ENCODE measurements around the gene CIB4. TPM values are rescaled to one million over a fixed set of nuclear protein-coding genes. Genes with fewer than 3 reads are reported as not detected.

Gene CIB4
- total RNA-seq = not detected

- DNase-seq (ENCODE audit: low spot score) = peak; percentile 39
Observed at GRCh38 chr2:26640781-26641564, at the start of gene CIB4. CIB4 (minus strand) TSS chr2:26641366; CDS start chr2:26641314, 52 bp downstream.

DNA sequence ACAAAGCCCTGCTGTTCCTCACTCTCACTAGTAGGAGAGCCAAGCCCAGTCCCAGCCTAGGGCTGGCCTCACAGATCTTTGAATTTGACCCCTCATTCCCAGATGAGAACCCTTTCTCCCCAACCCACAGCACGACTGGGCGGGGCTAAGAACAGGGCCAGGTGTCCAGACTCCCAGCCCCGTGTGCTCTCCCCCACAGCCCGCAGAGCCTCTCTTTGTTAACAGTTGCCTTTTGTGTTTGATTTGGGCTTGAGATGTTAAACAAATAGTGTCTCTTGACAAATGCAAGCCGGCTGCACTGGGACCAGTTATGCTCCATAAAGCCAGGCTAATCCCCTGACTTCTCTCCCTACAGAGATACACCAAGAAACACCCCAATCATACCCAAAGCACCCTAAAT lies 46.6 kb upstream of the CIB4 start:
- no peak for DNase-seq (ENCODE audit: low spot score)

DNA sequence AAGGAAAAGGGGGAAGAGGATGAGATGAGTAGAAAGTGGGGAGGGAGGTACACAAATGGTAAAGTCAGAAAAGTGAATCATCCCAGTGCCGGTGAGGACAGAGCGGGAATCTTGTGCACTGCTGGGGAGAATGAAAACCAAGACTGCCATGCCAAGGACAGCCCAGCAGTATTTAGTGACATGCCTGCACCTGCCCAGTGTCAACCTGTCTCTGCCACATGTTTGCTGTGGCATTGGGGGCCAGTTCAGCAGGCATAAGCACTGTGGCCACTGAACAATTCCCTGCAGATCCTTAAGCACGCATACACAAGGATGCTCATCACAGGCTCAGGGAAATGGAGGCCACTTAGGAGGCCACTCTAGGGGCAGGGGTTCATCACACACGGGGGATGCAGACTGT lies 46.2 kb upstream of the CIB4 start:
- no peak for DNase-seq (ENCODE audit: low spot score)

- DNase-seq (ENCODE audit: low spot score) = no peak
Observed at GRCh38 chr2:26685989-26686839, 45.0 kb upstream of the CIB4 start.

DNA sequence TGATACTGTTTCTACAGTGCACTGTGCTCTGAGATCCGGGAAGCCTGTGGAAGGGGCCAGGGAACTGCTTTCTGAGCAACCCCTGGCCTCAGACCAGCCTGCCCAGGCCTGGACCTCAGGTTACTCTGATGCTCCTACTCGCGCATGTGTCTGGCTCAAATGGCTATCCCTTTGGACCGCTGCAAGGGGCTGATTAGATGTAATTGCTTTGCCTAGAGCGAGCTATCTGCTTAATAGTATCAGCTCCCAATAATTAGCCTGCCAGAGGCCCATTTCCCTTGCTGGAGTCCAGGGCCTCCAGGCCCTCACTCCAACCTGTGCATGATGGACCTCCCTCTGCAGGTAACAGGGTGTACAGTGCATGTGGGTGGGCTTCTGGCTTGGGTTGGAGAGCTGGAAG lies 44.2 kb upstream of the CIB4 start:
- DNase-seq (ENCODE audit: low spot score) = no peak

DNA sequence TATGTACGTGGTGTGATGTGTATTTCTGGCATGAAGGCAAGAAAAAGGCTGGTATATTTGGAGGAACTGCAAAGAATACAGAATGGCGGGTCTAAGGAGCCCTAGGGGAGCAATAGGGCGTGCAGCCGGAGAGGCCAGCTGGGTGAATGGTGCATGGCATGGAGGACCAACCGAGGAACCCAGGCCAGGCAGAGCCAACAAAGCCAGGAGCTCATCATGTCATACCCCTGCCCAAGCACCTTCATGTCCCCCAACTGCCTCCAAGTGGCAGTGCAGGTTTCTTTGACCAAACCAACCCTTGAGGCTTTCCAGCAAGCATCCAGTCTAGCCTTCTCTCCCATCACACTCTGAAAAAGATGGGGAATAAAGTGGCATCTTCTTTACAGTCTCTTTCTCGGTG lies 42.4 kb upstream of the CIB4 start:
- DNase-seq (ENCODE audit: low spot score) = no peak

DNA sequence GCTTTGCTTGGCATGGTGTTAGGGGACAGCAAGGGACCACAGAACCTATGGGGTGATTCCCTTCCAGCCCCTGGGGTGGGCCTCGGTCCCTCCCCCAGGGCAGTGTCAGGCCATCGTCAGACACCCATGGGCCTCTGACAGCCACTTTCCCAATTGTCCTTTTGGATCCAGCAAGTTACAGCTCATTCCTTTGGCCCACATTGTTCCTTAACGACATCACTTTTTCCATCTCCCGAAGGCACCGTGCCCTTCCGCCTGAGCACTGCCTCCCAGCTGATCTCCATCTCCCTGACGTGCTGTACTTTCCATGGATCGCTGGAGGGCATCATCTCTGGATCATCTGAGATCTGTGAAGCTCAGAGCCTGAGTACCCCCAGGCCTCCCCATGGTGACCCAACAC lies 41.0 kb upstream of the CIB4 start:
- DNase-seq (ENCODE audit: low spot score) = no peak

DNA sequence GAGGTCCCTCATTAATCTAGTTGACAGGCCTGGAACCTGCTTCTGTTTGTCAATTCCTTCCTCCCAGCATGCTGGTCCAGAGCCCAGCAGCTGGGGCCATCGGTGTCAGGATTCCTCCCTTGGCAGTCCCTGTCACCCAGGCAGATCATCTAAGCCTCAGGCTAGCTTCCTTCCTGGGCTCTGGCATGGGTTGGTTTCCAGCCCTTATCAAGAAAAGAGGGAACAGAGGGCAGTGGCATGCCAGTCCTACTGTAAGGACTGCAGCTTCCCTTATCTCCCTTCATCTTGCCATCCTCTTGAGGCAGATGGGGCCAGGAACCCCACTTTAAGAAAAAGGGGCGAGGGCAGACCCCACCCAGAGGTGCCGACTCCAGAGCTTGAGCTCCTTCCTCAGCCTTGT lies 40.5 kb upstream of the CIB4 start:
- DNase-seq (ENCODE audit: low spot score) = no peak

DNA sequence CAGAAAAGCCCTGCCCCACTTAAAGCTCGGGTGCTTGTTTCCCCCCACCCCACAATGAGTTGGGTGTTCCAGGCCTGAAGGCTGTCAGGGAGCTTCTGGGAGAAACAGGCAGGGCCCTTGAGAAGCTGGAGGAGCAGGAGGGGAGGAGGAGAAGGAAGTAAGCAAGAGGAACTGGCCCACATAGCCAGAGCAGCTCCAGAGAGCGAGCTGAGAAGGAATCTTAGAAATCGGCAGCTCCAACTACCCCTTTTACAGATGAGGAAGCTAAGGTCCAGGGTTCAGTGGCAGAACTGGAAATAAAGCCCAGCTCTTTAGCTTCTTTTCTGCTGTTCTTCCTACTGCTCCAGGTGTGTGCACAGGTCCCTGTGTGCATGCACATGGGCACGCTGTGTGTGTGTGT lies 38.7 kb upstream of the CIB4 start:
- no peak for DNase-seq (ENCODE audit: low spot score)

GRCh38 chr2:26678035-26678434 lies 36.9 kb upstream of the CIB4 start:
- no peak for DNase-seq (ENCODE audit: low spot score)

DNA sequence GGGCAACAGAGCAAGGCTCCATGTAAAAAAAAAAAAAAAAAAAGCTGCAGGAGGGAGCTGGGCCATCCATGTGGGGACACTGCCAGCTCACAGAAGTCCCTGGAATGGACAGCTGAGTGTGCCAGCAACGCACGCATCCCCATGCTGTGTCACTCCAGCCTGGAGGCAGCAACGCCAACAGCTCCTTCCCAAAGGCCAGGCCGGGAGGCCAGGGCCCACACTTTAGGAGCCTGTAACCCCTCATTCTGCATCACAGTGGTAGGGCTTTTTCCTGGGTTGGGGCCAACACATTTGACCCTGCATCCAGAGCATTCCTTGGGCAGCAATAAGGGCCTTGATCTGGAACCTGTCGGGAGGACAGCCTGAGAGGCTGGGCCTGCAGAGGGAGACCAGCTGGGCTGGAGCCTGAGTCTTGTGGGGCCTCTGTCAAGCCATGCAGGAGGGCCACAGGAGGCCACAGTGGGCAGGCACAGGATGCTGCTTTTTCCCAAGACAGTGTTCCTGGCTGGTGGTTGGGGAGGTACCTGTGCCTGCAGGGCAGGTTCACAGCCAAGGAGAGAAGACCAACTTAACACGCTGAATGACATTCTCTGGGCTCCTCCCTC lies 34.6 kb upstream of the CIB4 start:
- DNase-seq (ENCODE audit: low spot score) = no peak

GRCh38 chr2:26674771-26675170 lies 33.6 kb upstream of the CIB4 start:
- DNase-seq (ENCODE audit: low spot score) = no peak

DNA sequence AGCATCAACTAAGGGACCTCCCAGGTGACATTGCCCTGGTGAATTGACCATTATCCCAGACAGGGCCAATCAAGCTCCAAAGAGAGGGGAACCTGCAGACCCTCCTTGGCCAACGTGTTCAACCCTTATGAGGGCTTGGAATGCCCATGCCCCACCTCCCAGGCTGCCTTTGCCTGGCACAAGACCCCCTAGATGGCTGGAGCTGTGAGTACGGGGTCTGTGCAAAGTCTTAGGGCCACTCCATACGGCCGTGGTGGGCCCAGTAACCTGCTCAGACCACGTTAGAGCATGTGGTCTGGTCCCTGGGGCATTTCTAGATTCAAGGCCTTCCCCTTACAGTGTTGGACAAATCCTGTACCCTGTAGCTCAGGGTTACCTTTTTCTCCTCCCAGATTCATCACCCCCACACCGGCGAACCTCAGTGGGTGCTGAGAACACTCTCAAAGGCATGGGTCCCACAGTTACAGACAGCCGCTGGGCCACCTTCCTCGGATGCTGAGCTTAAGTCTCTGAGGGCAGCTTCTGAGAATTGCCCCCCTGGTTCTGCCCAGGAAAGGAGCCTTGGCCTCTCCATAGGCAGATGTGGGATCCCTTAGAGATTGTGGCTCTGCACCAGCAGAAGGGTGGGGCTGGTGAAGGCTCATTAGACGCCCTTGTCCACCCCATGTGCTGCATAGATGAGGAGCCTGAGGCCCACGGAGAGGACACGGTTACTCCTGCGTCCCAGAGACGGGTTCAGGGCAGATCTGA lies 33.0 kb upstream of the CIB4 start:
- DNase-seq (ENCODE audit: low spot score) = no peak

GRCh38 chr2:26672818-26673393 lies 31.7 kb upstream of the CIB4 start:
- no peak for DNase-seq (ENCODE audit: low spot score)

GRCh38 chr2:26672112-26672817 lies 31.1 kb upstream of the CIB4 start:
- DNase-seq (ENCODE audit: low spot score) = no peak

DNA sequence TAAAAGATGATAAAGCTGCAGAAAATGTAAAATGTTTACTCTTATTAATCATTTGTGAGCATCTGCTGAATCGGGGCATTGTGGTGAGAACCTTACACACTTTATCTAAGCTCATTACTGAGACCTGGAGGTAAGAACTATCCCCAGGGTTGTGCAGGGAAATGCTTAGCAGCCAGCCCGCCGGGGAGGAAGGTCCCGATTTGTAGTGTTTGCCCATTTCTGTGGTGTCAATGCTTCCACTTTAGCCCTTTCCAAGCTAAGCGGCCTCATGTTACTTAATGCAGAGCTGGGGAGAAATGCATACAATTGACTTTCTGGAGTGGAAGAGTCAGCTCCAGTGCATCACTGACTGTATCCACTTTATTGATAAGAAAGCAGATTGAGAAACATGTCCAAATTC lies 30.5 kb upstream of the CIB4 start:
- DNase-seq (ENCODE audit: low spot score) = no peak

DNA sequence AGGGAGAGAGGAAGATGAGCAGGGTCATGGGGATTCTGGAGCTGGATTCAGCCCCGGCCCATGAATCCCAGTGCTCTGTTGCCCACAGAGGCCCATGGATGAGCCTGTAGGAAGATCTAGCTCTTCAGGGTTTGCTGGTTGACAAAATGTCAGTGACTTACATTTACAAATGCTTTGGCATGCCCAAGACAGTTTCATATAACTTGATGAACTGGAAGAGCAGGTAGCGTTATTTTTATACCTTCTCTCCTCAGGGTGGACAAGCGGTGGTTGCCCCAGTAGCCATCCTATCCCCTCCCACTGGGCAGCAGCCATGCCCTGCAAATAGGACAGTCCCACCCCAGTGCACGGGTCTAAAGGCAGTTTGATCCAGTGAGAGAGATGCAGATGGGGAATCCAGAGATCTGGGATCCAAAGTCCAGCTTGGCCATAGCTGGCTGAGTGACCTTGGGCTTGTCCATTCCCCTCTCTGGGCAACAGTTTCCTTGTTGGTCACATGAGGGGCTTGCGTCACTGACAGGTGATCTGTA lies 29.8 kb upstream of the CIB4 start:
- no peak for DNase-seq (ENCODE audit: low spot score)

DNA sequence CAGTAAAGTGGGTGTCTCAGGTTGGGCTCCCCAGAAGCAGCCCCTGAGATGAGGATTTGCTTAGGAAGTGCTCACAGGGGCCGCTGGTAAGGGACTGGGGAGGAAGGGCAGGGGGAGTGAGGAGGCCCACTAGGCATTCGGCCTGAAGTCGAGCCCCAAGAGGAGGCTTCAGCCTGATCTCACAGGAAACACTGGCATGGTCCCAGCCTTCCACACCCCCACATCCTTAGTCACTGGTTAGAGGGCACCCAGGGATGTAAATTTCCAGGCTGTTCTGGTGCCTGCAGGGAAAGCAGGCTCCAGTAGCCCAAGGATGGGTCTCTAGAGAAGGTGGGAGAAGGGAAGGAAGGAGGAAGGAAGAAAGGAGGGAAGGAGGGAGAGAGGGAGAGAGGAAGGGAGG lies 29.0 kb upstream of the CIB4 start:
- DNase-seq (ENCODE audit: low spot score) = no peak

GRCh38 chr2:26668856-26669750 lies 27.9 kb upstream of the CIB4 start:
- DNase-seq (ENCODE audit: low spot score) = no peak

GRCh38 chr2:26668041-26668440 lies 26.9 kb upstream of the CIB4 start:
- no peak for DNase-seq (ENCODE audit: low spot score)
